HFF-Myc (cell line): ENCODE measurements around the gene LTK.

ENCODE experiments used
- DNase-seq: peaks from one replicate; pipeline ENCODE4 v3.0.0-alpha.2; 2011; ENCODE audit warnings: low read depth; ENCODE audit errors: extremely low read depth
- H3K4me3 ChIP-seq: replicated peaks from 2 replicates; pipeline ENCODE4 v1.5.1; 2011; ENCODE audit warnings: low read depth, mild to moderate bottlenecking, control low read depth, low read length
- TF ChIP-seq, protein P1 (sequence below): IDR thresholded peaks from 2 replicates; pipeline ENCODE4 v1.5.1; 2012; ENCODE audit warnings: mild to moderate bottlenecking, low read depth, low read length, control low read depth; ENCODE audit errors: missing control alignments

The LTK gene

GRCh38 chr15:41506796-41507341 is 6.8 kb downstream of the LTK start:
- TF ChIP-seq, protein P1, sequence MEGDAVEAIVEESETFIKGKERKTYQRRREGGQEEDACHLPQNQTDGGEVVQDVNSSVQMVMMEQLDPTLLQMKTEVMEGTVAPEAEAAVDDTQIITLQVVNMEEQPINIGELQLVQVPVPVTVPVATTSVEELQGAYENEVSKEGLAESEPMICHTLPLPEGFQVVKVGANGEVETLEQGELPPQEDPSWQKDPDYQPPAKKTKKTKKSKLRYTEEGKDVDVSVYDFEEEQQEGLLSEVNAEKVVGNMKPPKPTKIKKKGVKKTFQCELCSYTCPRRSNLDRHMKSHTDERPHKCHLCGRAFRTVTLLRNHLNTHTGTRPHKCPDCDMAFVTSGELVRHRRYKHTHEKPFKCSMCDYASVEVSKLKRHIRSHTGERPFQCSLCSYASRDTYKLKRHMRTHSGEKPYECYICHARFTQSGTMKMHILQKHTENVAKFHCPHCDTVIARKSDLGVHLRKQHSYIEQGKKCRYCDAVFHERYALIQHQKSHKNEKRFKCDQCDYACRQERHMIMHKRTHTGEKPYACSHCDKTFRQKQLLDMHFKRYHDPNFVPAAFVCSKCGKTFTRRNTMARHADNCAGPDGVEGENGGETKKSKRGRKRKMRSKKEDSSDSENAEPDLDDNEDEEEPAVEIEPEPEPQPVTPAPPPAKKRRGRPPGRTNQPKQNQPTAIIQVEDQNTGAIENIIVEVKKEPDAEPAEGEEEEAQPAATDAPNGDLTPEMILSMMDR = no peak
- no peak for DNase-seq
- no peak overlapping the region for H3K4me3 ChIP-seq

- H3K4me3 ChIP-seq = no peak overlapping the region
- TF ChIP-seq, protein P1 = no peak
- no peak for DNase-seq
Measured at GRCh38 chr15:41505776-41506175, 7.9 kb downstream of the LTK start.

- H3K4me3 ChIP-seq = no peak overlapping the region
- no peak for DNase-seq
- TF ChIP-seq, protein P1 = no peak
Measured at GRCh38 chr15:41504751-41505492, 8.7 kb downstream of the LTK start.

DNA sequence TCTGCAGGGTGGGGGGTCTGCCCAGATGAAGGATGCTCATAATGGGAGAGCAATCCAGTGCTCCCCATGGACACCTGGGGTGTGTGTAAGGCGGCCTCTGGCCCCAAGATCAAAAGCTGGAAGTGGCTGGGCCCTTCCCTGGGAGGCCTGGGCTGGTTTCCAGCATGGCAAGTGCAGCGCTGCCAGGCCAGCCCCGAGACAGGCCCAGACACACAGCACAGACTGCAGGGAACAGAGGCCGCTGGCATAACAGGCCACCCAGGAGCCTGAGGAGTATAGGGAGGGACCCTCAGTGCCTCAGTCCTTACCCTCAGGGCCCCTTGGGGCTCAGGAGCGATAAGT is 10.0 kb downstream of the LTK start:
- no peak overlapping the region for H3K4me3 ChIP-seq
- TF ChIP-seq, protein P1 = no peak

DNA sequence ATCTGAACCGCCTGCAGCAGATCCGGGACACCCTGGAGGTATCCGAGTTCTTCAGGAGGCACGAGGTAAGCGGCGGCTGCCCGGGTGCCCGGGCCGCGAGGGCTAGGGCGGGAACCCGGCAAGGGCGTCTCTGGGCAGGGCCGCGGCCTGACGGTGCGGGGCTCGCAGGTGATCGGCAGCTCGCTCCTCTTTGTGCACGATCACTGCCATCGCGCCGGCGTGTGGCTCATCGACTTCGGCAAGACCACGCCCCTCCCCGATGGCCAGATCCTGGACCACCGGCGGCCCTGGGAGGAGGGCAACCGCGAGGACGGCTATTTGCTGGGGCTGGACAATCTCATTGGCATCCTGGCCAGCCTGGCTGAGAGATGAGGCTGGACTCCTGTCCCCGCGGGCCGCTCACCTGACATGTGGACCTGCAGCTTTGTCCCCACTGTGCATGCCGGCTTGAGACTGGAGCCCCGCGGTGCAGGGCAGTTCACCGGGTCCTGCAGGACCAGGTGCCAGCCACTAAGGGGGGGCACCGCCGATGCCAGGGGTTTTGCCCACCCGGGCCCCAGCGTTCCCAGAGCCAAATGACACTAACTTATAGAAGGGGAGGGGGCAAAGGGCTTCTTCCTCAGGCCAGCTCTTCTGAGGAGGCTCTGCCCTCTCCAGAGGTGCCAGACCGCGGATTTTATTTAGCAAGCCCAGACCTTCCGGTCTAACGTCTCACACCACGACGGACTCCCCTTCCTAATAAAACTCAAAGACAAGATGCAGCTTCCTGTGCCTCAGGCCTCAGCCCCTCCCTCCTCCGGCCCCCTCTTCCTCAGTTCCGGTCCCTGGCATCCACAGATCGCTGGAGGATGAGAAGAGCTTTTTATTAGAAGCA is 10.6 kb downstream of the LTK start:
- TF ChIP-seq, protein P1 = no peak
- H3K4me3 ChIP-seq = no peak overlapping the region
- no peak for DNase-seq

More for the DNA sequence above, 10.0 kb downstream of the LTK start:
- DNase-seq = no peak

DNA sequence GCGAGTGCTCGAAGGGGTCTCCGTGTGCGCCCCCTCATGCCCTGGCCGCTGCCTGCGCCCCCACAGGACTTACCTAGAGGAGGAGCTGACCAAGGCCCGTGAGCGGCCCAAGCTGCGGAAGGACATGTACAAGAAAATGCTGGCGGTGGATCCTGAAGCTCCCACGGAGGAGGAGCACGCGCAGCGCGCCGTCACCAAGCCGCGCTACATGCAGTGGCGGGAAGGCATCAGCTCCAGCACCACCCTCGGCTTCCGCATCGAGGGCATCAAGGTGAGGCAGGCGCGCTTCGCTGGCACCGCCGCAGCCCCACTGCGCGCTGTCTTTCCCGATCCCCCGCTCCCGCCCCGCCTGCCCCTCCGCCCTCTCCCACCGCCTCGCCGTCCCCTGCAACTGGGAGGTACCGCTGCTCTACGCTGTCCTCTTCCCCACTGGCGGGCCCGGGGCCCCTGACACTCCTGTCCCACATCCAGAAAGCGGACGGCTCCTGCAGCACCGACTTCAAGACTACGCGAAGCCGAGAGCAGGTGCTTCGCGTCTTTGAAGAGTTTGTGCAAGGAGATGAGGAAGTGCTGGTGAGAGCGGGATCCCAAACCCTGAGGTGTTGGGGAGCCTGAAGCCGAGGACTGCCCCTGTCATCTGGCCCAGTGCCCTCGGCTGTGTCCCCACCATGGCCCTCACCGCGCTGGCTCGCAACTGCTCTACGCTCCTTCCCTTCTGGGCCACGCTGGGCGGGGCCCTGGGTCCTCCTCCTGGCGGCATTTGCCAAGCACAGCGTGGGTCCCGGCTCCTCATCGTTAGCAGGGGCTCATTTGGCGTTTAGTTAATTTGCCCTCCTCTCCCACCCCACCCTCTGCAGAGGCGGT is 11.5 kb downstream of the LTK start:
- no peak for DNase-seq
- no peak overlapping the region for H3K4me3 ChIP-seq
- TF ChIP-seq, protein P1 = no peak
